PFSK-1 (cell line): Measurements from ENCODE around the gene PHB1.

Experiments
- FOXP2 ChIP-seq: optimal IDR thresholded peaks from 2 replicates; pipeline ENCODE3; 2011; ENCODE audit warnings: borderline replicate concordance, control low read depth, inconsistent platforms; ENCODE audit not compliant: insufficient read depth; ENCODE audit errors: extremely low read length, extremely low read depth
- POLR2AphosphoS5 ChIP-seq: IDR thresholded peaks from 2 replicates; pipeline ENCODE4 v1.6.1; 2012; ENCODE audit warnings: low read depth, mild to moderate bottlenecking, control low read depth, low read length, moderate library complexity
- REST ChIP-seq, 2 experiments: IDR thresholded peaks; 2 replicates each; pipeline versions ENCODE4 v1.6.1 to v1.8.0; 2011 to 2012; ENCODE audit warnings: low read depth in 2 of 2, low read length in 2 of 2, control low read depth in 1 of 2, inconsistent platforms in 1 of 2, mild to moderate bottlenecking in 1 of 2, moderate library complexity in 1 of 2; ENCODE audit not compliant: insufficient read depth in 1 of 2
- SIN3A ChIP-seq: IDR thresholded peaks from 2 replicates; pipeline ENCODE4 v1.6.1; 2012; ENCODE audit warnings: mild to moderate bottlenecking, low read length, moderate library complexity, borderline replicate concordance; ENCODE audit not compliant: insufficient read depth
- TAF1 ChIP-seq: IDR thresholded peaks from 2 replicates; pipeline ENCODE4 v1.6.1; 2012; ENCODE audit warnings: low read length, control low read depth, borderline replicate concordance; ENCODE audit not compliant: insufficient read depth

PHB1 gene

GRCh38 chr17:49369089-49369488, 45.6 kb downstream of the PHB1 start:
- TF ChIP-seq SIN3A, result no peak
- no peak for TF ChIP-seq TAF1
- no peak for TF ChIP-seq FOXP2
- no peak for TF ChIP-seq POLR2AphosphoS5
- no peak for TF ChIP-seq REST (IDR thresholded peaks at IDR 0.05; ENCODE audit: insufficient read depth in 1 of 2, low read depth in 2 of 2, low read length in 2 of 2)

GRCh38 chr17:49365667-49366066, 49.0 kb downstream of the PHB1 start:
- TF ChIP-seq TAF1, result no peak
- TF ChIP-seq POLR2AphosphoS5, result no peak
- no peak for TF ChIP-seq SIN3A
- no peak for TF ChIP-seq FOXP2
- TF ChIP-seq REST (IDR thresholded peaks at IDR 0.05; ENCODE audit: insufficient read depth in 1 of 2, low read depth in 2 of 2, low read length in 2 of 2), result no peak

- TF ChIP-seq TAF1 (no peak), REST (IDR thresholded peaks at IDR 0.05; ENCODE audit: insufficient read depth in 1 of 2, low read depth in 2 of 2, low read length in 2 of 2) (no peak), SIN3A (no peak), POLR2AphosphoS5 (no peak), FOXP2 (no peak)
Observed at GRCh38 chr17:49364119-49364518, 50.6 kb downstream of the PHB1 start.

GRCh38 chr17:49363251-49363650, 51.4 kb downstream of the PHB1 start:
- TF ChIP-seq FOXP2, result no peak
- TF ChIP-seq REST (IDR thresholded peaks at IDR 0.05; ENCODE audit: insufficient read depth in 1 of 2, low read depth in 2 of 2, low read length in 2 of 2), result no peak
- TF ChIP-seq TAF1, result no peak
- no peak for TF ChIP-seq SIN3A
- TF ChIP-seq POLR2AphosphoS5, result no peak

GRCh38 chr17:49362723-49363117, 52.0 kb downstream of the PHB1 start:
- TF ChIP-seq FOXP2, result no peak
- TF ChIP-seq REST (IDR thresholded peaks at IDR 0.05; ENCODE audit: insufficient read depth in 1 of 2, low read depth in 2 of 2, low read length in 2 of 2), result no peak
- no peak for TF ChIP-seq SIN3A
- no peak for TF ChIP-seq POLR2AphosphoS5
- no peak for TF ChIP-seq TAF1
